ENCODE data around the gene NLRP1. TPM values are rescaled to one million over a fixed set of nuclear protein-coding genes. Genes with fewer than 3 reads are reported as not detected.

The NLRP1 gene
- total and polyA plus RNA-seq, 7 experiments from 2014 or later = 27.7 to 360 (median 241) TPM

- Histone ChIP-seq H3K27ac (ENCODE audit: low read depth, low read length) (no peak overlapping the region), H3K27me3 (ENCODE audit: control insufficient read depth in 2 of 2, insufficient read depth in 2 of 2, low read length in 2 of 2) (no peaks in the 10 kb centered on the region), H3K4me3 (ENCODE audit: low read length) (no peak overlapping the region), H3K9me3 (ENCODE audit: control insufficient read depth in 2 of 3, low read length in 3 of 3) (no peaks in the 10 kb centered on the region), H3K36me3 (ENCODE audit: control insufficient read depth in 2 of 3, insufficient read depth in 3 of 3, low read length in 3 of 3) (no peaks in the 10 kb centered on the region), H3K4me1 (ENCODE audit: control insufficient read depth in 2 of 2, insufficient read depth in 2 of 2, low read length in 2 of 2) (no peaks in the 10 kb centered on the region)
- ChIA-PET POLR2A (no interaction called here), CTCF (no interaction called here)
- Mint-ChIP-seq H3K4me3 (no peak overlapping the region), H3K27ac (no peak overlapping the region), H3K27me3 (peaks cover 8 to 42% (median 34%) of the 10 kb centered on the region in 5 donors), H3K36me3 (no peaks in the 10 kb centered on the region), H3K9me3 (no peaks in the 10 kb centered on the region), H3K4me1 (no peaks in the 10 kb centered on the region)
- intact Hi-C loops (cut with micrococcal nuclease) = no loop called here
- ATAC-seq (no peak), DNase-seq (no peak)
Observed at GRCh38 chr17:5621729-5622128, 37.4 kb upstream of the NLRP1 start.

GRCh38 chr17:5621026-5621425, 36.7 kb upstream of the NLRP1 start:
- H3K27ac ChIP-seq (ENCODE audit: low read depth, low read length) = no peak overlapping the region
- ATAC-seq = no peak
- Mint-ChIP-seq H3K9me3 (no peaks in the 10 kb centered on the region), H3K4me3 (no peak overlapping the region), H3K27ac (no peak overlapping the region), H3K36me3 (no peaks in the 10 kb centered on the region), H3K4me1 (no peaks in the 10 kb centered on the region), H3K27me3 (peaks cover 8 to 35% (median 30%) of the 10 kb centered on the region in 5 donors)
- CTCF ChIA-PET = no interaction called here
- no peaks in the 10 kb centered on the region for H3K4me1 ChIP-seq (ENCODE audit: control insufficient read depth in 2 of 2, insufficient read depth in 2 of 2, low read length in 2 of 2)
- intact Hi-C loops (cut with micrococcal nuclease) = no loop called here
- POLR2A ChIA-PET = no interaction called here
- no peaks in the 10 kb centered on the region for H3K36me3 ChIP-seq (ENCODE audit: control insufficient read depth in 2 of 3, insufficient read depth in 3 of 3, low read length in 3 of 3)
- H3K9me3 ChIP-seq (ENCODE audit: control insufficient read depth in 2 of 3, low read length in 3 of 3) = no peaks in the 10 kb centered on the region
- H3K27me3 ChIP-seq (ENCODE audit: control insufficient read depth in 2 of 2, insufficient read depth in 2 of 2, low read length in 2 of 2) = no peaks in the 10 kb centered on the region
- no peak overlapping the region for H3K4me3 ChIP-seq (ENCODE audit: low read length)
- no peak for DNase-seq

- H3K36me3 Mint-ChIP-seq = no peaks in the 10 kb centered on the region
- Histone ChIP-seq H3K4me3 (ENCODE audit: low read length) (no peak overlapping the region), H3K27me3 (ENCODE audit: control insufficient read depth in 2 of 2, insufficient read depth in 2 of 2, low read length in 2 of 2) (no peaks in the 10 kb centered on the region), H3K4me1 (ENCODE audit: control insufficient read depth in 2 of 2, insufficient read depth in 2 of 2, low read length in 2 of 2) (no peaks in the 10 kb centered on the region), H3K27ac (ENCODE audit: low read depth, low read length) (no peak overlapping the region), H3K36me3 (ENCODE audit: control insufficient read depth in 2 of 3, insufficient read depth in 3 of 3, low read length in 3 of 3) (no peaks in the 10 kb centered on the region), H3K9me3 (ENCODE audit: control insufficient read depth in 2 of 3, low read length in 3 of 3) (no peaks in the 10 kb centered on the region)
- ChIA-PET CTCF (no interaction called here), POLR2A (no interaction called here)
- no peak for ATAC-seq
- intact Hi-C loops (cut with micrococcal nuclease) = no loop called here
- no peak overlapping the region for H3K27ac Mint-ChIP-seq
- no peak for DNase-seq
- H3K27me3 Mint-ChIP-seq = peaks cover 8 to 38% (median 28%) of the 10 kb centered on the region in 5 donors
- H3K4me1 Mint-ChIP-seq = no peaks in the 10 kb centered on the region
- no peak overlapping the region for H3K4me3 Mint-ChIP-seq
- H3K9me3 Mint-ChIP-seq = no peaks in the 10 kb centered on the region
Observed at GRCh38 chr17:5619088-5619740, 34.9 kb upstream of the NLRP1 start.

GRCh38 chr17:5618476-5618875, 34.2 kb upstream of the NLRP1 start:
- intact Hi-C loops (cut with micrococcal nuclease) = no loop called here
- POLR2A ChIA-PET = no interaction called here
- no peak for DNase-seq
- H3K4me3 Mint-ChIP-seq = no peak overlapping the region
- H3K27me3 ChIP-seq (ENCODE audit: control insufficient read depth in 2 of 2, insufficient read depth in 2 of 2, low read length in 2 of 2) = no peaks in the 10 kb centered on the region
- no peaks in the 10 kb centered on the region for H3K36me3 ChIP-seq (ENCODE audit: control insufficient read depth in 2 of 3, insufficient read depth in 3 of 3, low read length in 3 of 3)
- no peaks in the 10 kb centered on the region for H3K9me3 Mint-ChIP-seq
- no peaks in the 10 kb centered on the region for H3K9me3 ChIP-seq (ENCODE audit: control insufficient read depth in 2 of 3, low read length in 3 of 3)
- H3K4me1 Mint-ChIP-seq = no peaks in the 10 kb centered on the region
- ATAC-seq = no peak
- CTCF ChIA-PET = no interaction called here
- no peaks in the 10 kb centered on the region for H3K36me3 Mint-ChIP-seq
- H3K4me1 ChIP-seq (ENCODE audit: control insufficient read depth in 2 of 2, insufficient read depth in 2 of 2, low read length in 2 of 2) = no peaks in the 10 kb centered on the region
- H3K27ac ChIP-seq (ENCODE audit: low read depth, low read length) = no peak overlapping the region
- H3K4me3 ChIP-seq (ENCODE audit: low read length) = no peak overlapping the region
- peaks cover 8 to 39% (median 28%) of the 10 kb centered on the region in 5 donors for H3K27me3 Mint-ChIP-seq
- no peak overlapping the region for H3K27ac Mint-ChIP-seq

- no peak overlapping the region for H3K27ac Mint-ChIP-seq
- Histone ChIP-seq H3K27me3 (ENCODE audit: control insufficient read depth in 2 of 2, insufficient read depth in 2 of 2, low read length in 2 of 2) (no peaks in the 10 kb centered on the region), H3K9me3 (ENCODE audit: control insufficient read depth in 2 of 3, low read length in 3 of 3) (no peaks in the 10 kb centered on the region), H3K4me1 (ENCODE audit: control insufficient read depth in 2 of 2, insufficient read depth in 2 of 2, low read length in 2 of 2) (no peaks in the 10 kb centered on the region), H3K27ac (ENCODE audit: low read depth, low read length) (no peak overlapping the region), H3K36me3 (ENCODE audit: control insufficient read depth in 2 of 3, insufficient read depth in 3 of 3, low read length in 3 of 3) (no peaks in the 10 kb centered on the region), H3K4me3 (ENCODE audit: low read length) (no peak overlapping the region)
- H3K36me3 Mint-ChIP-seq = no peaks in the 10 kb centered on the region
- ChIA-PET POLR2A (no interaction called here), CTCF (no interaction called here)
- DNase-seq (no peak), ATAC-seq (no peak)
- no peak overlapping the region for H3K4me3 Mint-ChIP-seq
- H3K27me3 Mint-ChIP-seq = peaks cover 8 to 37% (median 21%) of the 10 kb centered on the region in 5 donors
- intact Hi-C loops (cut with micrococcal nuclease) = no loop called here
- H3K9me3 Mint-ChIP-seq = no peaks in the 10 kb centered on the region
- H3K4me1 Mint-ChIP-seq = peaks cover 0 to 3% (median 0%) of the 10 kb centered on the region in 7 donors
Observed at GRCh38 chr17:5615476-5615875, 31.2 kb upstream of the NLRP1 start.

GRCh38 chr17:5610956-5611355, 26.6 kb upstream of the NLRP1 start:
- ChIA-PET POLR2A (no interaction called here), CTCF (no interaction called here)
- no peaks in the 10 kb centered on the region for H3K4me1 ChIP-seq (ENCODE audit: control insufficient read depth in 2 of 2, insufficient read depth in 2 of 2, low read length in 2 of 2)
- DNase-seq (no peak), ATAC-seq (peak; percentile 73)
- H3K4me3 ChIP-seq (ENCODE audit: low read length) = no peak overlapping the region
- intact Hi-C loops (cut with micrococcal nuclease) = no loop called here
- no peaks in the 10 kb centered on the region for H3K36me3 ChIP-seq (ENCODE audit: control insufficient read depth in 2 of 3, insufficient read depth in 3 of 3, low read length in 3 of 3)
- no peak overlapping the region for H3K27ac ChIP-seq (ENCODE audit: low read depth, low read length)
- Mint-ChIP-seq H3K27ac (peak overlapping the region in 1 of 9 donors; percentile 3), H3K36me3 (peaks cover 0 to 5% (median 0%) of the 10 kb centered on the region in 5 donors), H3K9me3 (no peaks in the 10 kb centered on the region), H3K4me1 (peaks cover 0 to 5% (median 0%) of the 10 kb centered on the region in 7 donors), H3K27me3 (peaks cover 5 to 26% (median 12%) of the 10 kb centered on the region in 5 donors), H3K4me3 (no peak overlapping the region)
- H3K27me3 ChIP-seq (ENCODE audit: control insufficient read depth in 2 of 2, insufficient read depth in 2 of 2, low read length in 2 of 2) = no peaks in the 10 kb centered on the region
- H3K9me3 ChIP-seq (ENCODE audit: control insufficient read depth in 2 of 3, low read length in 3 of 3) = no peaks in the 10 kb centered on the region

GRCh38 chr17:5608399-5609112, 24.2 kb upstream of the NLRP1 start:
- no peak overlapping the region for H3K4me3 ChIP-seq (ENCODE audit: low read length)
- Mint-ChIP-seq H3K27me3 (peaks cover 10 to 27% (median 10%) of the 10 kb centered on the region in 5 donors), H3K36me3 (peaks cover 0 to 5% (median 0%) of the 10 kb centered on the region in 5 donors), H3K4me3 (no peak overlapping the region), H3K27ac (no peak overlapping the region), H3K9me3 (no peaks in the 10 kb centered on the region), H3K4me1 (peaks cover 0 to 5% (median 0%) of the 10 kb centered on the region in 7 donors)
- no peak overlapping the region for H3K27ac ChIP-seq (ENCODE audit: low read depth, low read length)
- ChIA-PET POLR2A (no interaction called here), CTCF (no interaction called here)
- intact Hi-C loops (cut with micrococcal nuclease) = no loop called here
- no peak for DNase-seq
- H3K27me3 ChIP-seq (ENCODE audit: control insufficient read depth in 2 of 2, insufficient read depth in 2 of 2, low read length in 2 of 2) = no peaks in the 10 kb centered on the region
- no peaks in the 10 kb centered on the region for H3K4me1 ChIP-seq (ENCODE audit: control insufficient read depth in 2 of 2, insufficient read depth in 2 of 2, low read length in 2 of 2)
- H3K36me3 ChIP-seq (ENCODE audit: control insufficient read depth in 2 of 3, insufficient read depth in 3 of 3, low read length in 3 of 3) = no peaks in the 10 kb centered on the region
- no peaks in the 10 kb centered on the region for H3K9me3 ChIP-seq (ENCODE audit: control insufficient read depth in 2 of 3, low read length in 3 of 3)
- no peak for ATAC-seq
